GM18505 (cell line): Measurements from ENCODE around the gene WDFY4.

ENCODE experiments used
- ATAC-seq: cut with Tn5 transposase; IDR thresholded peaks from one replicate; pipeline ENCODE4 v1.9.1; 2021; ENCODE audit not compliant: unreplicated experiment
- POLR2A ChIP-seq: IDR thresholded peaks from 4 replicates; pipeline ENCODE4 v1.6.1; 2011; ENCODE audit warnings: borderline replicate concordance; ENCODE audit not compliant: insufficient read depth, insufficient read length; ENCODE audit errors: extremely low read depth

The WDFY4 gene

DNA sequence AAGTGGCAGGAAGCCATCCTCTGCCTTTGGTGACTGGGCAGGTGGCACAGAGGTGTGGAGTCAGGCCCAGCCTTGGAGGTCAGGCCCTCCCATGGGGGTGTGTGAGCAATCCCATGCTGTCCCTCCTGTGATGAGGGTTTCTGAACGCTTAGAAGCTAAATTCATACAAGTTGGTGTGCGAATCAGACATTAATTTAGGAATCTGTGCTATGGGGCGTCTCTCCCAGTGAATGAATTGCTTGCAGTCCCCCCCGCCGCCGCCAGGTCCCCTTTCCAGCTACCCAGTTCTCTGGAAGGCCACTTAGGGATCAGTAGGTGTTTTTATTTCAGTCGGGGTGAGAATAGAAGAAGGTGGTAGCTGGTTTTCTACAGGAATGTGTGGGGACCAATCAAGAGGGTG lies 217.4 kb downstream of the WDFY4 start:
- TF ChIP-seq POLR2A: no peak
- ATAC-seq: no peak

DNA sequence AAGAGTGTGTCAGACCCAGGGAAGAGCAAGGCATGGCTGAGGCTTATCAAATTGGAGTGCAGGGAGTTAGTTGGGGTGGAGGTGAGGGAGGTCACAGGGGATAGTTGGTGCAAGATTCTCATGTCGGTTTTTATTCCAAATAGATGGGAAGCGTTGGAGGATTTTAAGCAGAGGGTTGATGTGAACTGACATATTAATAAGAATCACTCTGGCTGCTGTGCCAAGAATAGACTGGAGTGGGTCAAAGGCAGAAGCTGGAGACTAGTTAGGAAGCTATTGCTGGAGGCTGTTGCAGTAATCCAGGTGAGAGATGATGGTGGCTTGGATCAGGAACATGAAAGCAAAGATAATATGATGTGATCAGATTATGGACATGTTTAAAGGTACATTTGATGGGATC lies 218.5 kb downstream of the WDFY4 start:
- TF ChIP-seq POLR2A: no peak
- ATAC-seq: no peak

- no peak for ATAC-seq
- no peak for TF ChIP-seq POLR2A
Measured at GRCh38 chr10:48904861-48905260, 220.2 kb downstream of the WDFY4 start.

- TF ChIP-seq POLR2A: no peak
- no peak for ATAC-seq
Measured at GRCh38 chr10:48905311-48905710, 220.6 kb downstream of the WDFY4 start.

- no peak for TF ChIP-seq POLR2A
- ATAC-seq: no peak
Measured at GRCh38 chr10:48906841-48907240, 222.2 kb downstream of the WDFY4 start.

DNA sequence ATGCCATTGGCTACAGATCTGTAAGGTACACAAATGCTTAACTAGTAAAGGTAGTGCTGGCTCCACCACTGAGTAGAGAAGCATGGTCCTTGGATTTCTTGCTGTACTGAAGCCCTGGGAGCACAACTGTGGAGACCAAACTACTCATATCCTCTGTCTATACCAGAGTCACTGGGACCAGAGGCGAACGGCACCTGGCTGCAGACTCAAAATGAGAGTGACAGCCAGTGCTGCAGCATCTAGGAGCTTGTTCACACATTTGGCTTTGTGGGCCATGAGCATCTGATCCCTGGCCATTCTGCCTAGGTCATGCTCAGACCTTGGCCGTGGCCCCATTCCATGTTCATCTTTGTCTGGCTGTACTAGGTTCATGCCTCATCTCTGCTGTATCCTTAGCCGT lies 223.1 kb downstream of the WDFY4 start:
- ATAC-seq: no peak
- no peak for TF ChIP-seq POLR2A

DNA sequence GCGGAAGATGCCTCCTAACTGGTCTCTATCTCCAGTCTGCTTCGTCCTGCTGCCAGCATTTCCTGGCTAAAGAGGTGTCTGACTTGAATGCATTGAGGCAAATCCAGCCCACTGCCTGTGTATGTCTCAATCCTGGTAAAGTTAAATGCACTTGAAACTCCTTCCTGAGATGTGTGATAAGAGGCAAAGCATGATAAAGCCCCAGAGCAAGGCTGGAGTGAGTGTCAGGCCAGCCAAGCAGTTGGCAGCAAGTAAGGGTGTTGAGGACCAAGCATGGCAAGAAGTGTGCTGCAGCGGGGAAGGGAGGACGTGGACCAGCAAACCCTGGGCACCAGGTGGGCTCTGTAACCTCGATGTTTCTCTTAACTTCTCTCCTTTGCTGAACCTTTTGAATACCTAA lies 225.9 kb downstream of the WDFY4 start:
- TF ChIP-seq POLR2A: no peak
- ATAC-seq: no peak

GRCh38 chr10:48913674-48914073 lies 229.0 kb downstream of the WDFY4 start:
- TF ChIP-seq POLR2A: no peak
- ATAC-seq: no peak

- no peak for TF ChIP-seq POLR2A
- no peak for ATAC-seq
Measured at GRCh38 chr10:48923748-48924147, 239.1 kb downstream of the WDFY4 start.

DNA sequence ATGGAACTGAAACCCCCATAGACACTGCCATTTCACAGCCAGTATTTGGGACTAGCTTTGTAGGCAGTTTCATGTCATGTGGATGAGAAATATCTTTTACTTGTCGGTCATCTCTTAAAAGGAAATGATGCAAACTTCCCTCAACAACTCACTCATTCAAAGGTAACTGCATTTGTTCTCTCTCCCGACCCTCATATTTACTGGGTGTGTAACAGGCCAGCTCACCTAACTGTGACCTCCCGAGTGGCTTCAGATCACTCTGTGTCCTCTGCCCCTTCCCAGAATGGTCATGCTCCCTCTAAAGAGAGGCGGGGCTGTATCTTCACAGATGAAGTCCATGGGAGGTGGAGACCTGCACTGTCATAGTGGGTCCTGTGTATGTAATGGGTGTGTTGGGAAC lies 240.3 kb downstream of the WDFY4 start:
- no peak for TF ChIP-seq POLR2A
- no peak for ATAC-seq

GRCh38 chr10:48926255-48926654 lies 241.6 kb downstream of the WDFY4 start:
- ATAC-seq: no peak
- TF ChIP-seq POLR2A: no peak

DNA sequence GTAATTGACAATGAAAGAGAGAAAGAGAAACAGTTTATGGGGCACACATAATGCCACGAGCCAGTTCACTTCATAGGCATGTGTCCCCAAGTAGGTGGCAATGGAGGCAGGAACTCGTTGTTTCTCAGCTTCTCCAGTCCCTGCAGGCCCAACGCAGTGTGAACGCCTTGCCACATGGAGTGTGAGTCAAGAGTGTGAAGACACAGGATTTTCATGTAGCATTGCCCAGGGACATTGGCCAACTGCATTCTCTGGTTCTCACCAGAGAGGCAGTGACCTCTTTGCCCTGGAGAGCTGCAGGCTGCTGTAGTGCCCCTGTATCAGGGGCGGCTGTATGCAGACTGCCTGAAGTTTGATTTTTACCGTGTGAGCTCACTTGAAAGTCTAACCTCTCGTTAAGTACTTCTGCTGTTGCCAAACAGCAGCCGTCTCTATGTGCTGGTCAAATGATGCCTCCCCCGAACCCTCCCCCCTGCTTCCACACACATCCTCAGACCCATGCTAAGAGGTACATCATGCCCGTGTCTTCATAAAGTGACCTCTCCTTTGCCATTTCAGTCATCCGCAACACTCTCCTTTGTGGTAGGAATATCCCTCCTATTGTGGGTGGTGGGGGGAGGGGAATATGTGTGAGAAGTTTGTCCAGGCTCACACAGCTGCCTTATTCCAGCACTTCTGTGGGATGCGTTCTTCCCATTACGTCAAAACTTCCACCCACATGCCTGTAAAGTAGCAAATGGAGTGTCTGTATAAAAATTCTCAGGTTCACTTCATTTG lies 242.3 kb downstream of the WDFY4 start:
- no peak for ATAC-seq
- TF ChIP-seq POLR2A: no peak

DNA sequence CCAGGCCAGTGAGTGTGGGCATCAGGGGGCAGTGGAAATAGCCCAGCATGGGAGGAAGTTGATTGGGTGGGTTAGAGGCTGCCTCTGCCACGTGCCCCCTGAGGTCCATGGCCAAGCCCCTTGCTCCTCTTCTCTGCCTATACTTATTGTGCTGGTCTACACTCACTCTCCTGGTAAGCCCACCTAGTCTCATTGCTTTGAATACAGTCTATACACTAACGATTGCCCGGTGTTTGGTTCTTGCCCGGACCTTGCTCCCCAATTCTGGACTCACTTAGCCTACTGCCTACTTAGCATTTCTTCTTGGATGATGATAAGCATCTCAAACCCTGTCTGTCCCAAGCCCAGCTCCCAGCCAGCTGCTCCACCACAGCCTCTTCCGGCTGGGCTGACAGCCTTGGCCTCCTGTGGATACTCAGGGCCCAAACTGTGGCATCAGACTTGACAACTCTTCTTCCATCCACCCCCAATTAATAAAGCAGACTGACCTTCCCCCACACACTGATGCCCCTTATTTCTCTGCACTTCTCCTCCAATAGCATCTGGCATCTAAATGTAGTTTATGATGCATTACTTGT lies 244.8 kb downstream of the WDFY4 start:
- no peak for ATAC-seq
- TF ChIP-seq POLR2A: no peak

DNA sequence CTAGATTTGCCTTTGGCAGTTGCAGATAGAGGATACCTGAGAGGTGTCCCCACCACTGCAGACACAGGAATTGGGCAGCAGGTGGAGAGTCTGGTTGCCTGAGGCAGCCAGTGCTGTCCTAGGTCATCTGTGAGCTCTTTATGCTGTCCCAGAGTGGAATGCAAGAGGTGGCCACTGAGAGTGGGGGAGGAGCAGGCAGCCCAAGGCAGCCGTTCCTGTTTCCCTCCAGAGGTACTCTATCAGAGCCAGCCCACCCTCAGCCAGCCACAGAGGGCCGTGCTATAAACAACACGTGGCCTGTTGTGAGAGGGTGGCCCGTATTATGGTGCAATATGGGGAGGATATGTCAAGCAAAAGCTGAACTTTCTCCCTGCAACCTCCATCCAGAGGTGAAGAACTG lies 246.5 kb downstream of the WDFY4 start:
- no peak for TF ChIP-seq POLR2A
- ATAC-seq: no peak
